HCEC 1CT (cell line): ENCODE results near the gene KLHL3.

Experiments
- DNase-seq: peaks from one replicate; pipeline ENCODE4 v3.0.0-alpha.2; 2017

KLHL3 gene

DNA sequence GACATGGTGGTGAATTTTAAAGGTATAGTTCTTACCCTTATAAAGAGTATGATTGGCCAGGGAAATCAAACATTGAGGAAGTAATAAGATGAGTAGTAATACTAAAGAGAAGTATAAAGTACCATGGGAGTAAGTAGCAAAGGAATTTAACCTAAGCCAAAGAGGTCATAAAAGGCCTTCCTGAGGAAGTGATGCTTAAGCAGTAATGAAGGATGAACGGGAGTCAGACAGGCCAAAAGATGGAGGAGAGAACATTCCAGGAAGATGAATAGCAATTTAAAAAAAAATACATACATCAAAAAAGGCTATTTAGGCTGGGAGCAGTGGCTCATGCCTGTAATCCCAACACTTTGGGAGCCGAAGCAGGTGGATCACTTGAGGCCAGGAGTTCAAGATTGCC lies 29.0 kb downstream of the KLHL3 start:
- peak; percentile 36 for DNase-seq

DNA sequence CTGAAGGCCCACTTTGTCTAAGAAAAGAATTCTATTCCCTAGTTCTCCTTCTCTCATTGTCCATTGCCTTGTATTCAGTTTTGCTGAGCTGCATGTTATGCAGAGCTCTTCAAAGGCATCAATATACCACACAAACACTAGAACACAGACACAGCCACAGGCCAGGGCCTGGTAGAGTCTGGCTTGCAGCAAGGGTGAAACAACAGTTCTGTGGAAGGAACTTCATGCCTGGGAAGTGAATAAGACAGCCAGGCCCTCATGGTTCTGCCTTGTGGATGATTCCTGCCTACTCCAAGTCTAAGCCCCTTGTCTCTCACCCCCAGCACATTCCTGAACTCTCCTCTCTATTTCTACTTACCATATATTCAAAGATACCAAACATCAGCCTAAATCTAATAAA lies 30.8 kb downstream of the KLHL3 start:
- DNase-seq: no peak

DNA sequence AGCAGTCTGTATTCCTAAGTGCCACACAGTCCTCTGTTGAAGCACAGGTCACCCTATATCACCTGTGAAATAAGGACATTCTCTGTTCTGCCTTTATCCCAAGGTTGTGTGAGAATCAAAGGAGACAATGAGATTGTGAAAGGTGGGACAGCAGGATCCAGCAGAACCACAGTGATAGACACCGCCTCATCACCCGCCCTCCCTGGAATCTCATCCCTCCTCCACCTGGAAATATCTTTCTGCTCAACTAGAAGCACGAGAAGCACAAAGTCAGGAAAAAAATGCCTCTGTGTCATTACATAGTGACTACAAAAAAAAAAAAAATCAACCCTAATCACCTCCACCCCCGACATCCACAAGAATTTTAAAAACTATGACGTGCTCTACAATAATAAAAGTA lies 32.3 kb downstream of the KLHL3 start:
- no peak for DNase-seq

DNA sequence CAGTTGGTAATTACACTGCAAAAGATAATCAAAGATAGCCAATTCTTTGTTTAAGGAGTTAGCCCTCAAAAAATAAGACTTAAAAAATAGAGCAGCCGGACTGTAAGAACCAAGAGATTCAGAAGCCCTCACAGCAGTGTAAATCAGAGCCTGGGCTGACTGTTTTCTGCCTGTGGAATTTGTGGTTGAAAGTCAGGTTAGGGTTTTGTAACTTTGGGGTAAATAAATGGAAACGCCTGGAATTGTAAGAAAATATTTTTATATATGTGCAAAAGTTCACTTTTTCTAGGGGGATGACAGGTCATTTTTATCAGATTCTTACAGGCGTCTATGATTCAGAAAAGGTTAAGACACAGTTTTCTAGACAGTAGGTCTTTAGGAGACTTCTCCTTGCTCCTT lies 35.6 kb downstream of the KLHL3 start:
- DNase-seq: no peak

DNA sequence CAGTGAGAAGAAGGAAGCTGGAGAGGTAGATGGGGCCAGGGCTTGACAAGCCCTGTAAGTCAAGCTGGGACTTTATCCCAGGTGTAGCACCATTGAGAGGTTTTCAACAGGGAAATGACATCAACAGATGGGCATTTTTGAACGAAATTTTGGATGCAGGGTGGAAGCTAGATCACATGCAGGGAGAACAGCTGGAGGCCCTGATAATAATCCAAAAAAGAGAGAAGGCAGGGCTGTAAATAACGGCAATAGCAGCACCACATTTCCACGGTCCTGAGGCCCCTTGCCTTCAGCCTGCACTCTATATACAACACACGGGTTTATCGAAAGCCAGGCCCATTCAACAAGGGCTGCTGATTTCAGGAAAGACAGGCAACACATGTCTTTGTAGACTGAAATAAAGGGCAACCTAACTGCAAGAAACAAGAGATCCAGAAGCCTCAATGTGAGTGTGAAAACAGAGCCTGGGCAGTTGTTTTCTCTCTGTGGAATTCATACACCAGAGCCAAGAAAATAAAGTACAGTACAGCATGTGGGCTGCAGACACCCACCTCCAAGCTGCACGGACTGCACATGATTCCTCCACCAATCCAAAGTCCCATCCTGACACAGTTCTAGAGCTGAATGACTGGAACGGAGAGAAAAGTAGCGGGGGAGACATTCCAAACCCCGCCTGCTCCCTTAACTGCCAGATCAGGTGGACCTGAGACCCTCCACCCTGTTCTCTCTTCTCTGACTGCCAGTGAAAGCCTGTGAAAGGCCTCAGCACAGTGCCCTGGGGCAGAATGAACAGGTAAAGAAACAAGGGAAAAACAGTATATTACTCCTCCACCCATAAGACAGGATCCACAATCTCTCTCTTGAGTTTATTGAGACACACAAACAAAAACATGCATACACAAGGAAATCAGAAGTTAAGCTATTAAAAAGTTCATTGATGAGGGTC lies 36.3 kb downstream of the KLHL3 start:
- DNase-seq: no peak

DNA sequence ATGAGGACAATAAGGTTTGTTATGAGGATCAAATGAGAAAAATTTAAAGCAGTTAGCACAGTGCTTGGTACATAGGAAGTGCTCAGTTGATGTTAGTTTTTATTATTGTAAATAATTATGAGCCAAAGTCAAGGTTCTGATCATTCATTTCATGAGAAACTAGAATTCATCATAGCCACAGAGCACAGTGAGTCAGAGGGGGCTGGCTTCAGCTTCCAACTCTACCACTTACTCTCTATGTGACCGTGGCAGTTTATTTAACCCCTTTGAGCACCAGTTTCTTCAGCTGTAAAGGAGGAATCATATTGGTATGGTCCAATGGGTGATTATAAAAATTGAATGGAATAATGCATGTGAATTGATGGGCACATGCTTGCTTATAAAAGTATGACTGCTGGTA lies 39.4 kb downstream of the KLHL3 start:
- peak; percentile 9 for DNase-seq

DNA sequence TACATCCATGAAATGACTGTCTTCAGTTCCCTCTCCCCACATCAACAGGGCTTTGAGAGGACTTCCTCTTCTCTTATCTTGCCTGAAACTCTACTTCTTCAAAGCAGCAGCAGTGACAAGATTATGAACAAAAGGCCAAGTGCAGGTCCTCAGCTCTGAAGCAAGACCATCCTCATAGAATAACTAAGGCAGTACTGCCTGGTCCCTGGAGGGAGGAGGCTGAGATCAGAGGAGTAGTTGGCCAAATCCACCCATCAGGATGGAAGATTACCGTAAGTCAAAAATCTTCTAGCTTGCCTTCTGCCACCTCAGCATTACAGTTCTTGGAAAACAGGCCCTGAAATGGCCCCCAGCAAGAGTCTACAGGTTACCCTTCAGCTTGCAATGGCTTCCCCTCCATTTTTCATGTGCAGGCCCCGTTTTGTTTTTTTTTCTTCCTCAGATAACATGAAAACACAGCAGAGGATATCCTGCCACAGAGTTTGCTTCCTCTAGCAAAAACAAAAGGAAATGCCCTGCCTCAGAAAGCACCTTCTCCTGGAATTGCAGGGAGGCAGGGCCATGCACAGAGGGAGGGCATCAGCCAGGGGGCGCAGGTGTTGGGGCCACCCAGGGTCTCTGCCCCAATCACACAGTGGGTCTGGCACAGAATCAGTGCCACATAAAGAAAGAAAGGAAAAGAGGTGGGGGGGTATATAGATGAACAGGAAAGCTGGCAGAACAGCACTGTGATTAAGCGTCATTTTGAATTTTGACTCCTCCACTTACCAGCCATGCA lies 40.0 kb downstream of the KLHL3 start:
- DNase-seq: no peak

DNA sequence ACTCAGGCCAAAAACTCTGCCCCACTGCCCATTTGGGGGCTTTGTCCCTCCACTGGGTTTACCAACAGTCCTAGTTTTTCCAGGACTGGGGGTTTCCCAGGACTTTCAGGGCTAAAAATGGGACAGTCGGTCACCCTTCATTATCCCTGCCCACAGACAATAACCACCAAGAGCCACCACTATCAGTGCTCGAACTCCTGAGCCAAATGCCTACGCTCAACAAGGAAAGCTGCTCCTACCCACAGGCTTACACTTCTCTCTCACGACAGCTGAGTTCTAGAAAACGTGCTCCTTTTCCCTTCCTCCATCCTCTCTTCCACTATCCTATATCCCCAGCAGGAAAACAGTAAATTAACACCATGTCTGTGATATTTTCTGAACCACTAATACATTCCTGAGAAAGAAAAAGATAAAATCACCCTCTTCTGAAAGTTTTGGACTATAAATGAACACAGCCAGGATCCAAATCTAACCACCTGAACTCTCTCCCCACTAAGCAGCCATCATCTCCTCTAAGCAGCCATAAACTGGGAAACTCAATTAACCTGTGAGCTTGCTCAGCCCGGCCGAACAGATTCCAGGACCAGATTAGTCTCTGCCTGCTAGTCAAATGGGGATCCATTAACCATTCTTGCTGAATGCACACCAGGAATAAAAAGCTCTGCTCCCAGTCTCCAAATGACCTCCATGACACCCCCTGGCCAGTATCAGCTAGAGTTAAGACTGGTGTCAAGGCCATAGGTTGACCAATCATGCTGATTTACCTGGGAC lies 41.8 kb downstream of the KLHL3 start:
- DNase-seq: no peak

DNA sequence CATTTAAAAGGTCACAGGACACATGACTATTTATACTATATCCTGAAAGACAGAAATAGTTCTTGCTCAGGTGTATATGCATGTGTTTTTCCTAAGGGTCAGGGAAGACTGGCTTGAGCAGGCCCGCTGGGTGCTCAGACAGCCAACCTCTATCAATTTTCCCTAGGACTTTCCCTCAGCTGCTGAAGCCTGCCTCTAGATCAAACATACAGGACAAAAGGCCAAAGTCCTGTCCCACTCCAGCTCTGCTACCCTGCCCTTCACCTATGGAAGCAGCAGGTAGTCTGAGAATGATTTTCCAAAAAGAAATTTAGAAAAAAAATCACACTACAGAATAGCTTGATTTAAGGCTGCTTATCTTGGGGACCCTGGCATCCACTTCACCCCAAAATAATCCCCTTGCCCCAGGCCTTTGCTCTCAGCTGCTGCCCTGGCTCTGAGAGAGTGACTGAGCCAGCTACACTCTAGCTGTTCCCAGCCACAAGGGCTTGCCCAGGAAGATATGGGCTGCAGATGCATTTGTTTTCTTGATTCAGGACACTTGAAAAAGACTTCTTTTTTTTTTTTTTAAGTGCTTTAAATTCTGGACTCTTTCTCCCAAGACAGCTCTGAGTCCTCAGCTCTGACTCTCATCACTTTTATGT lies 42.5 kb downstream of the KLHL3 start:
- no peak for DNase-seq

DNA sequence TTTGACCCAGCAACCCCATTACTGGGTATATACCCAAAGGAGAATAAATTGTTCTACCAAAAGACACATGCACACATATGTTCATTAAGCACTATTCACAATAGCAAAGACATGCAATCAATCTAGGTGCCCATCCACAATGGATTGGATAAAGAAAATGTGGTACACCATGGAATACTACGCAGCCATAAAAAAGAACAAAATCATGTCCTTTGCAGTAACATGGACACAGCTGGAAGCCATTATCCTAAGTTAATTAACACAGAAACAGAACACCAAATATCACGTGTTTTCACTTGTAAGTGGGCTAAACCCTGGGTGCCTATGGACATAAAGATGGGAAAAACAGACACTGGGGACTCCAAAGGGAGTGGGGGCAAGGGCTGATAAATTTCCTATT lies 46.6 kb downstream of the KLHL3 start:
- no peak for DNase-seq

DNA sequence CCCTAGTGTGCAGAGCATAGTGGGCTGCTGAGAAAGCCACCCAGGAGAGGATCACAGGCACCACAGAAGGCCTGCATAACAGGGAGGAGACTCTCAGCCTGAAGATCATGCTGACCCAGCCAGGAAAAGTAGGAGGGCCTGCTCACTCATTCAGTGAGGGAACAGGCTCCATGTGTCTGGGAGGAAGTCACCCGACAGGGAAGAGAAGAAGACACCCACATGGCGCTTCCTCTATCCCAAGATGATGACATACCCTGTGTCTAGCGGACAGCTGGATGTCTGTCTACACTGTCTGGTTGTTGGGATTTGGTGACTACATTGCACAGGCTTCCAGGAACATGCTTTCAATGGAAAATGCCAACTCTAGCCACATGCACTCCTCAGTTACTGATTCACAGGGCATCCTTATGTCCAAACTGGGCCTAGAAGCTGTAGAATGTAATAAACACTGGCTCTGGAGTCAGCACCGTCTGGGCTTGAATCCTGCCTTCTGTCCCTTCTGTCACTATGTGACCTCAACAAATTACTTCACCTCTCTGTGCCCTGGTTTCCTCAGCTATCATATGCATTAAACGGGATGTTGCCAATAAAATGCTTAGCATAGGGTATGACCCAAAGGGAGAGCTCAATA lies 47.6 kb downstream of the KLHL3 start:
- DNase-seq: no peak

DNA sequence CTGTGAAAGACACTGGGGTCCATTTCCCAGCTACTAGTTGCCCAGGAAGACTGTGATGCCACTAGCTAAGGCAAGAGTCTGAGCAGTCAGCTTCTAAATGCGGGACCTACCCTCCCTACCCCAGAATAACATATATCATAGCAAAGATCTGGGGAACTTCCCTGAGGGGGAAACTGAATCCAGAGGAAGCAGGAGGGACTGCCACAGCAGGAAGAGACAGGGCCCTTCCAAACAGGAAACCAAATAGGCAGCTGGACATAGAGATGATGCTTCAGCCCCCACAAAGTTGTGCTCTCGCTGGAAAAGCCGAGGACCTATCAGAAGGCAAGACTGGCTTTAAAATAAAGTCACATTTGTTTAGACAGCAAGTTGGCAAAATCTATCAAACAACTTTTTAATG lies 51.1 kb downstream of the KLHL3 start:
- no peak for DNase-seq

DNA sequence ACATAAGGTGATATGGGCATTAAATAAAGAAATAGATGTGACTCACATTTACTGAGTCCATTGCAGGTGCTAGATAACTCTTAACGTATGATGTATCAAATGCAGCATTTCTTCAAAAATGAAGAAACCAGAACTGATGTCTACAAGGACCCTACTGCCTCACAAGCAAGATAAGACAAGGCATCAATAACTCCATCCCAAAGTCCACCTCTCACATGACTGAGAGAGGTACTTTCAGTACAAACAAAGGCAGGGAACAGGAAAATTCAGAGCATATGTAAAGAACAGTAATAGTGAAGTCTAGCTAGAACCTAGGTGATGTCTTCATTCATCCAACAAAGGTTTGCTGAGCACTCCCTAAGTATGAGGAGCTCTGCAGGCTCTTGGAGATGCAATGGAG lies 54.7 kb downstream of the KLHL3 start:
- no peak for DNase-seq

DNA sequence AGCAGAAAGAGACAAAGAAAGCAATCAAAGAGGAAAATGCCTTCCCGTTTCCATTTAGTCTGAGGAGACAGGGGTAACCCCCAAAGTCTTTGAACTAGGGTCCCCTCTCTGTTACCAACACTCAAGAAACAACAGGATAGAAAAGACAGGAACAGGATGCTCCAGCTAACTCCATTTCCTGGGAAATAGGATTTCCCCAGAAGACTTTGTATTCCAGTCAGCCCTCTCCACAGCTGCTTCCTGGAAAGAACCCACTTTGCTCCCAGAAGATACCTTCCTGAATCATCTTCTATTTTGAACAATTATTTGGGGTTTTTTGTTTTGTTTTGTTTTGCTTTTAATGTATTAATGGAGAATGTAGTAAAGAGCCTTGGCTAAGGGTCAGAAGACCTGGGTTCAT lies 56.0 kb downstream of the KLHL3 start:
- DNase-seq: no peak

DNA sequence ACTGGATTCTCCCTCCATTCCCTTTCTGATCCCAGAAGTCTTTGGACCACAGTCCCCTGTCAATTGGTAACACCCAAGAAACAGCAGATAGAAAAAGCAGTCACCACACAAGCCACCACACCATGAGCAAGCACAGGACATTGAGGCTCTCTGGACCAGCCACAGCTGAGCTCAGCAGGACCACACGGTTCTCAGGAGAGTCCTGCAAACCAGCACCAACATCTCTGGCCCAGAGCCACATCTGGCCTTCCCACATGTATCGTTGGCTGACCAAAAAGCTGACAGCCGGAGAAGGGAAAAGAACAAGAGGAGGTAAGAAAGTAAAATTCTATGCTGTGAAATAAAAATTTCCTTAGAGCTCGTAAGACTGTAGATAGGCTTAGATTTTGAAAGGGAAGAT lies 56.7 kb downstream of the KLHL3 start:
- no peak for DNase-seq

DNA sequence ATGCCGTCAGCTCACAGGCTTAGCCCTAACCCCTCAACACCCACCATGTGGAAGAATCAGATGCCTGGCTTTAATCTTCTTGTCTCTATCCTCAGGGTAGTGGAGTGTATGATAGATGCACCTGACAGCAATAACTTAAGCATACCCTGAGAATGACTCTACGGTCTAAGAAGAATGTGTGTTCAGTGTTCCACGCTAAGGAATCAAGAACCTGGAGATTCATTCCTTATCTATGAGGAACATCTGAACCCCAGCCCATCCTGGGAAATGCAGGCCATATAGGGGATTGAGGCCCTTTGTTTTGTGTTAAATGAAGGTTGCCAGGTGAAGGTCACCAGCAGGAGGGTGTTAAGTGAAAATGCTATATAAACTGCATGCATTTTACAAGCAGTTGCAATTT lies 63.0 kb downstream of the KLHL3 start:
- no peak for DNase-seq

DNA sequence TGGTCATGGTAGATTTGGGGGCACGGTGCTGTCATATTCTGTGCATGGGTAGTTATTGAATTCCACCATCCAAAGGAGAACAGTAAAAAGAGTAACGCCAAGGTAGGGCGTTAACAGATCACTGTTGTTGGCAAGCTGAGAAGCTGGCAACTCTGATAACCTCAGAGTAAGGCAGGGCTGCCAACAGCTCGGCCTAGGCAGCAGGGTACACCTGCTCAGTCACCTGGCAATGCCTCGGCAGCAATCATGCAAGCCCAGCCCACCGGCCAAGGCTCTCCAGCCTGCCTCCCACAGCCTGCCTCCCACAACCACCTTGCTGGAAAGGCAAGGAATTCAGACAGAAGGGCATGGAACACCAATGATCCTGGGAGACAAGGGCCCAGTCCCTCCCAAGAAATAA lies 63.9 kb downstream of the KLHL3 start:
- DNase-seq: no peak

DNA sequence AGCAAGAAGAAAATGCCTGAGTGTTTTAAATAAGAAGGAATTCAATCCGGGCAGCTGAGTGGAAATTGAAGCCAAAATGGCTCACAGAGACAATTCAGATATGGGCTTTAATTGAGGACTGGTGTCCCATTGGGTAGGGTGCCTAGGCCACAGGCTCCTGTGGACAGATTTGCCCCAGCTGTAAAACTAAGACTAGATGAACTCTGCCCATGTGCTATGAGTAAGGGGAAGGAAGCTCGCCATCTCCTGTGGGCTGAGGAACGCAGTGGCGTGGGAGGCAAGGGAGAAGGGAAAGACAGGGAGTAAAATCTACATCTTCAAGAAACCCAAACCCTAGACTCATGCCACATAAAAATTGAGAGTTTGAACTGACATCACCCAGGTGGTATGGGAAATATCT lies 66.1 kb downstream of the KLHL3 start:
- DNase-seq: no peak

DNA sequence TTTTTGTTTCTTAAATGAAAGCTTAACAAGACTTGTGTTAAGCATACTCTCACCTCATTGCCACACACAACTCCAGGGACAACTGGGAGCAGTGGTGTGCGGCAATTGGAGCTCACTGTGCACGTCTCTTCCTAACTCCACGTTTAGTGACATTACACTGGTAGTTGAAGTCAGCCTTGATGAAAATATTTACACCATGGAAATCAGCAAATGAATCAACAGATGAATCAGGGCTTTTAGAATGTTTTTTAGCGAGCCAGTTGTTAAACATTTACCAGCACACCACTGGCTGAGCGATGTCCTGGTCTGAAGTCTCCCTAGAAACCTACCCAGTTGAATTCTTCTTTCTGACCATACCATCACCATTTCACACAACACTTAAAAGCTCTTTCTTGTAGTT lies 67.3 kb downstream of the KLHL3 start:
- no peak for DNase-seq

DNA sequence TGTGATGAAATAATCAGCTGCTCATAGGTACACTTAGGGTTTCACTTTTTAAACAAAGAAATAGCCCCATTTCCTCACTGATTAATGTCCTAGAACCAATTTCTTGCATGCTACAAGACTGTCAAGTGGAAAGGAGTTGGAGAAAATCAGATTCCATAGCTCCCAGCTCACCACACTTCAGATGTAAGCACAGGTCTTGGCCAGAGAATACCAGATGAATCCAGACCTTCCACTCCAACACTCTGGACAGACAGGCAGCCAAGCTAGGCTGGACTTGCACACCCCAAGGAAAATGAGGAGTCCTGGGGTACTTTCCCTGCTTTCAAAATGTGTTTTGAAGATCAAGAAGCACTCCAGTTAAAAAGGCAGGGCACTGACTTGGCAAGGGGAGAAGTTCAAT lies 68.5 kb downstream of the KLHL3 start:
- DNase-seq: no peak

DNA sequence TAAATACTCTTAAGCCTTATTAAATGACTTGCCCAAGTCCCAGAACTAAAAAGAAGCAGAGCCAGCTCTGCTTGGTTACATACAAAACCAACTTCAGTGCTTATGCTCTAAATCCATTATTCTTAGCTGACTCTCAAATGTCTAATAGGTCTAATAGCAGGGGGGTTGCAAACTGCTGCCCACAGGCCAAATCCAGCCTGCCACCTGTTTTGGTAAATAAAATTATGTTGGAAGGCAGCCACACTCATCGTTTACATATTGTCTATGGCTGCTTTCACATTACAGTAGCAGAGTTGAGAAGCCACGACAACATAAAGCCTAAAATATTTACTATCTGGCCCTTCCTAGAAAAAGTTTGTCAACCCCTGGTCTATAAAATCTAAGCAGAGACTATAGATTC lies 69.0 kb downstream of the KLHL3 start:
- DNase-seq: no peak

DNA sequence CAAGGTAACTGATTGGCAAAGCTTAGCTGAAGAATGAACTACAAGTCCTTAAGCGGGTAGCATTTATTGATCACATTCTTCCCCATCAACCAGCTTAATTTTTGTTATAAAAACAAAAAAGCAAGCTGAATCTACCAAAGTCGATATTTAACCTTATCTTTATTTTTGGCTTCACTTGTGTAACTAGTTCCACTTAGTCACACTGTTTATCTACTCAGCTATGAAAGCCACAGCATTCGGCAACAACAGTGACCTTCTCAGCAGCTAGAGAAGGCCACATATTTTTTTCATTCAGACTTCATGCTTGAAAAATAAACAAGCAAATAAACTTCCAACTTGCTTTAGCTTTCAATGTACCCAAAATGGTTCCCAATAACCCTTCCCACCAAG lies 69.4 kb downstream of the KLHL3 start:
- DNase-seq: no peak
